Fibroblast of lung (primary cell): ENCODE measurements around the gene ZBTB9. TPM values are rescaled to one million over a fixed set of nuclear protein-coding genes. Genes with fewer than 3 reads are reported as not detected.

Experiments
- DNase-seq, 2 donors: peaks; one replicate each; pipeline versions ENCODE4 v3.0.0 to v3.0.0-alpha.2; 2010; ENCODE audit warnings: low read depth in 2 of 2
- H2AFZ ChIP-seq: 2 replicates; pipeline ENCODE4 v1.5.1; 2012; ENCODE audit warnings: low read length, control low read depth, inconsistent platforms
- H3K27ac ChIP-seq: 2 replicates; pipeline ENCODE4 v1.5.1; 2011; ENCODE audit warnings: low read length, control low read depth; ENCODE audit not compliant: insufficient read depth
- H3K27me3 ChIP-seq: 2 replicates; pipeline ENCODE4 v1.5.1; 2011; ENCODE audit warnings: mild to moderate bottlenecking, low read length; ENCODE audit not compliant: control insufficient read depth, insufficient read depth
- H3K36me3 ChIP-seq: 2 replicates; pipeline ENCODE4 v1.5.1; 2011; ENCODE audit warnings: low read length; ENCODE audit not compliant: control insufficient read depth, insufficient read depth
- H3K4me1 ChIP-seq: 2 replicates; pipeline ENCODE4 v1.5.1; 2011; ENCODE audit warnings: low read length; ENCODE audit not compliant: control insufficient read depth, insufficient read depth; ENCODE audit errors: extremely low read depth
- H3K4me2 ChIP-seq: 2 replicates; pipeline ENCODE4 v1.5.1; 2011; ENCODE audit warnings: low read length, control low read depth; ENCODE audit not compliant: insufficient read depth; ENCODE audit errors: extremely low read depth
- H3K4me3 ChIP-seq, 4 experiments: fragments of 200-600 bp in 1 of 4; sonication (generic) in 1 of 4; replicated peaks in 1 of 4; 2 replicates each; pipeline ENCODE4 v1.5.1; 2011 to 2016; ENCODE audit warnings: low read length in 4 of 4, low read depth in 3 of 4, mild to moderate bottlenecking in 3 of 4, control low read depth in 2 of 4, inconsistent platforms in 1 of 4, mixed read lengths in 1 of 4; ENCODE audit not compliant: insufficient read depth in 1 of 4; ENCODE audit errors: control extremely low read depth in 1 of 4
- H3K79me2 ChIP-seq: 2 replicates; pipeline ENCODE4 v1.5.1; 2012; ENCODE audit warnings: mild to moderate bottlenecking, low read length, inconsistent platforms; ENCODE audit not compliant: control insufficient read depth, insufficient read depth
- H3K9ac ChIP-seq: 2 replicates; pipeline ENCODE4 v1.5.1; 2011; ENCODE audit warnings: mild to moderate bottlenecking, low read length, control low read depth; ENCODE audit not compliant: insufficient read depth
- H3K9me3 ChIP-seq: 2 replicates; pipeline ENCODE4 v1.5.1; 2012; ENCODE audit warnings: low read depth, low read length; ENCODE audit not compliant: control insufficient read depth, insufficient read depth
- H4K20me1 ChIP-seq: 2 replicates; pipeline ENCODE4 v1.5.1; 2011; ENCODE audit warnings: low read length; ENCODE audit not compliant: control insufficient read depth, insufficient read depth; ENCODE audit errors: extremely low read depth
- CTCF ChIP-seq, 2 donors: IDR thresholded peaks in 1 of 2; conservative IDR thresholded peaks in 1 of 2; 1 replicate in 1 of 2; 2 replicates in 1 of 2; pipeline ENCODE4 v1.5.1; 2011 to 2012; ENCODE audit warnings: low read length in 2 of 2, control low read depth in 1 of 2, inconsistent platforms in 1 of 2, low read depth in 1 of 2, mild to moderate bottlenecking in 1 of 2
- EZH2 ChIP-seq: IDR thresholded peaks from 2 replicates; pipeline ENCODE4 v1.5.1; 2012; ENCODE audit warnings: low read length, control low read depth, mild to moderate bottlenecking; ENCODE audit errors: missing control alignments
- polyA plus RNA-seq, 2 donors: library from polyadenylated mRNA; depleted of rRNA in 1 of 2; stranded (reverse) in 1 of 2; unstranded in 1 of 2; fragments of >200 nt; gene quantifications; 2 replicates each; pipeline ENCODE4 v1.2.1, GENCODE V29; 2011 to 2012; ENCODE audit warnings: missing spikeins in 1 of 2
- total RNA-seq: library from RNA; depleted of rRNA; stranded (reverse); fragments of >200 nt; gene quantifications from 2 replicates; pipeline ENCODE4 v1.2.1, GENCODE V29; 2014

ZBTB9 gene
- total and polyA plus RNA-seq, 2 donors (not counting 1 experiment from before 2014, with no cell fraction given), result 4.1 to 5.2 TPM

DNA sequence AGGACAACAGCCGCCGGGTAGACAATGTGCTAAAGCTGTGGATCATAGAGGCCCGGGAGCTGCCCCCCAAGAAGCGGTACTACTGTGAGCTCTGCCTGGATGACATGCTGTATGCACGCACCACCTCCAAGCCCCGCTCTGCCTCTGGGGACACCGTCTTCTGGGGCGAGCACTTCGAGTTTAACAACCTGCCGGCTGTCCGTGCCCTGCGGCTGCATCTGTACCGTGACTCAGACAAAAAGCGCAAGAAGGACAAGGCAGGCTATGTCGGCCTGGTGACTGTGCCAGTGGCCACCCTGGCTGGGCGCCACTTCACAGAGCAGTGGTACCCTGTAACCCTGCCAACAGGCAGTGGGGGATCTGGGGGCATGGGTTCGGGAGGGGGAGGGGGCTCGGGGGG lies 16.7 kb upstream of the ZBTB9 start:
- Histone ChIP-seq H3K4me3 (no peak overlapping the region), H2AFZ (no peak overlapping the region), H3K27me3 (no peaks in the 10 kb centered on the region), H3K4me1 (peaks cover 10% of the 10 kb centered on the region), H3K27ac (no peak overlapping the region), H3K79me2 (no peaks in the 10 kb centered on the region), H4K20me1 (no peaks in the 10 kb centered on the region), H3K9ac (no peak overlapping the region), H3K4me2 (no peak overlapping the region), H3K36me3 (peaks cover 31% of the 10 kb centered on the region), H3K9me3 (no peaks in the 10 kb centered on the region)
- TF ChIP-seq EZH2, result no peak
- no peak for TF ChIP-seq CTCF (conservative IDR thresholded peaks at IDR 0.05 in 1 of 2, IDR thresholded peaks at IDR 0.05 in 1 of 2; ENCODE audit: low read depth in 1 of 2, low read length in 2 of 2)
- no peak for DNase-seq

DNA sequence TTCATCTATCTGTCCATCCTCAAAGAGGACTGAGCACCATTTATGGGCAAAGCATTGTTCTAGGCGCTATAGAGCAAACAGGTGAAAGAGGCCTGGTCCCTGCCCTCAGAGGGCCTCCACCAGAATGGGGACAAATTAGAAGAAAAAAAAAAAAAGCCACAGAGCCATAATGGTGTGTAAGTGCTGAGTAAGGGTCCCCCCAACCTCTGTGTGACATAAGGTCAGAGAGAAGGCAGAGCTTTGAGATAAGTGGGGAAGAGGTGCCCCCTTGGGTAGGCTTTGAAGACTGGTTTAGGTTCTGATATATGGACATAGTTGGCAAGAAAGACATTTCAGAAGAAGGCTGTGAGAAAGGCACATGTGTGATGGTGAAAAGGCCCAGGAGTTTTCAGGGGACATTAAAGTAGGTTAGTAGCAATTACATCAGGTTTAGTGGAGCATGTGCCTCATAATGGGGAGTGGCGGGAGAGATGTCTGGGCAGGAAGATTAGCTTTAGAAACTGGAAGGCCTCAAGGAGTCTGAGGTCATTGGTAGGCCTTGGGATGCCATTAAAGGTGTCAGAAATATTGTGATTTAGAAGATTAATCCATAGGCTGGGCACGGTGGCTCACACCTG lies 15.3 kb upstream of the ZBTB9 start:
- no peaks in the 10 kb centered on the region for H4K20me1 ChIP-seq
- no peaks in the 10 kb centered on the region for H3K27me3 ChIP-seq
- no peak overlapping the region for H3K4me3 ChIP-seq
- TF ChIP-seq EZH2 (no peak), CTCF (conservative IDR thresholded peaks at IDR 0.05 in 1 of 2, IDR thresholded peaks at IDR 0.05 in 1 of 2; ENCODE audit: low read depth in 1 of 2, low read length in 2 of 2) (no peak)
- no peak for DNase-seq
- no peaks in the 10 kb centered on the region for H3K79me2 ChIP-seq
- H3K27ac ChIP-seq, result no peak overlapping the region
- no peak overlapping the region for H2AFZ ChIP-seq
- no peak overlapping the region for H3K4me2 ChIP-seq
- peaks cover 32% of the 10 kb centered on the region for H3K36me3 ChIP-seq
- no peaks in the 10 kb centered on the region for H3K9me3 ChIP-seq
- H3K4me1 ChIP-seq, result no peaks in the 10 kb centered on the region
- H3K9ac ChIP-seq, result no peak overlapping the region

DNA sequence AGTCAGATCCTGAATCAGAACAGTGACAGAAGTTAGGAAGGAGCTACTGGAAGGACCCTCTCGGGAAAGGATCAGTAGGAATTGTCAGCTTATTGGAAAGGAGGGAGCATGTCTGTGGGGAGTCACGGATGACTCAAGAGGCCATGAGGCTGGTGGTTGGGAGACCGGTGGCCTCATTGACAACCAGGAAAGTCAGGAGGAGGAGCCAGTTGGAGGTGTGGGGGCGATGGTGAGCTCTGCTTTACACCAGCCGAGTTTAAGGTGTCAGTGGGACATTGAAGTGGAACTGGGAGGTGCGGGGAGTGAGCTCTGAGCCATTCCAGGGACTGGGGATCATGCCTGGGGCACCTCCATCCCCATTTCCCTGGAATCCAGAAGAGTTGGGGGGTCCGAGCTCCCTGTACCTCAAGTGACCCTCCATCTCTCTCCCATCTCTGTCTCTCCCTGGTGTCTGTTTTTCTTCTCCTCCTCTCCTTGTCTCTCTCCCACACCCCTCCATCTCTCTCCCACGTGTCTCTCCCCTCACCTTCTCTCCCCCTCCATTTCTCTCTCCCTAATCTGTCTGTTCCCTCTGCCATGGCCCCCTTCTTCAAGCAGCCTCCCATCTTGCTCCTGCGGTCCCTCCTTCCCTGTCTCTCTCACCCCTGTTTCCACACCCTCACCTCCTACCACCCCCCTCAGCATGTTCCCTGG lies 14.3 kb upstream of the ZBTB9 start:
- Histone ChIP-seq H2AFZ (no peak overlapping the region), H3K27me3 (no peaks in the 10 kb centered on the region), H3K4me1 (no peaks in the 10 kb centered on the region), H3K9me3 (no peaks in the 10 kb centered on the region), H4K20me1 (no peaks in the 10 kb centered on the region), H3K79me2 (no peaks in the 10 kb centered on the region), H3K4me3 (no peak overlapping the region), H3K27ac (no peak overlapping the region), H3K9ac (no peak overlapping the region), H3K4me2 (no peak overlapping the region), H3K36me3 (peaks cover 34% of the 10 kb centered on the region)
- TF ChIP-seq CTCF (conservative IDR thresholded peaks at IDR 0.05 in 1 of 2, IDR thresholded peaks at IDR 0.05 in 1 of 2; ENCODE audit: low read depth in 1 of 2, low read length in 2 of 2) (no peak), EZH2 (no peak)
- DNase-seq, result no peak
